Lower leg skin (tissue), 4 donors: ENCODE data around the gene SLC39A9. TPM values are rescaled to one million over a fixed set of nuclear protein-coding genes. Genes with fewer than 3 reads are reported as not detected.

Source experiments
- DNase-seq, 2 donors: peaks; one replicate each; pipeline ENCODE4 v3.0.0-alpha.2; 2019; ENCODE audit warnings: low spot score in 2 of 2
- H3K4me3 ChIP-seq: fragments of 200-600 bp; sonication (generic); 2 replicates; pipeline ENCODE4 v1.5.1; 2017; ENCODE audit warnings: mild to moderate bottlenecking, low read depth; ENCODE audit not compliant: poor library complexity, severe bottlenecking
- CTCF ChIP-seq, 3 donors: fragments of 450-650 bp; IDR thresholded peaks; one replicate each; pipeline ENCODE4 v1.5.1; 2016; ENCODE audit warnings: antibody characterized with exemption in 3 of 3, mild to moderate bottlenecking in 3 of 3, moderate library complexity in 2 of 3
- POLR2A ChIP-seq, 2 donors: fragments of 450-650 bp; IDR thresholded peaks; one replicate each; pipeline ENCODE4 v1.6.1; 2016 to 2017; ENCODE audit warnings: antibody characterized with exemption in 2 of 2, mild to moderate bottlenecking in 1 of 2, moderate library complexity in 1 of 2
- WGBS, 2 donors: methylation state at CpG; one replicate each; pipeline ENCODE4 v1.1.5; 2018; 5-methylcytosine and 5-hydroxymethylcytosine counted together
- intact Hi-C: fragments of 100-400 bp; cut with DNase I; formaldehyde crosslinking; loops from one replicate; pipeline ENCODE4 v1.15.0; 2023; ENCODE audit warnings: low total_unique reads
- total RNA-seq, 4 donors: library from RNA; depleted of rRNA; stranded (reverse); fragments of >200 nt; gene quantifications; one replicate each; pipeline ENCODE4 v1.1.0, GENCODE V29; 2016

The SLC39A9 gene
- total RNA-seq, 4 donors from 2014 or later: 33.1 to 68.2 (median 49.0) TPM

GRCh38 chr14:69429643-69430042, 31.2 kb downstream of the SLC39A9 start:
- DNase-seq: no peak
- intact Hi-C loops: no loop called here
- no peak for TF ChIP-seq POLR2A (IDR thresholded peaks at IDR 0.05)
- no peak for TF ChIP-seq CTCF (IDR thresholded peaks at IDR 0.05)
- H3K4me3 ChIP-seq: no peak overlapping the region

DNA sequence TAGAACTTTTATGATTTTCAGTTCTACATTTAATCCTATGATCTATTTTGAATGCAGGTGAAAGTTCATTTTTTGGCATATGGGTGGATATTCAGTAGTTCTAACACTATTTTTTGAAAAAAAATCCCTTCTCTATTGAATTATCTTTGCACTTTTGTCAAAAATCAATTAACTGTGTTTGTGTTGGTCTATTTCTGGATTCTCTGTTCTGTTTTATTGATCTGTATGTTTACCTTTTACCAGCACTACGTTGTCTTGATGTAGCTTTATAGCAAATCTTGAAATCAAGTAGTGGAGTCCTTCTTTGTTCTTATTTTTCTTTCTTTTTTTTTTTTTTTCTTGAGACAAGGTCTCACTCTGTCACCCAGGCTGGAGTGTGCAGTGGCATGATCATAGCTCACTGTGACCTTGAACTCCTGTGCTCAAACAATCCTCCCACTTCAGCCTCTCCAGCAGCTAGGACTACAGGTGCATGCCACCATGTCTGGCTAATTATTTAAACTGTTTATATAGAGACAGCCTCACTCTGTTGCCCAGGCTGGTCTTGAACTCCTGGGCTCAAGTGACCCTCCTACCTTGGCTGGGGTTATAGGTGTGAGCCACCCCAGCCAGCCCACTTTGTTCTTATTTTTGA, 31.9 kb downstream of the SLC39A9 start:
- no peak for DNase-seq
- H3K4me3 ChIP-seq: no peak overlapping the region
- TF ChIP-seq POLR2A (IDR thresholded peaks at IDR 0.05) (no peak), CTCF (IDR thresholded peaks at IDR 0.05) (no peak)
- 96 to 100% methylated on average over 1 of the region's 1 CpG for WGBS, 2 donors
- intact Hi-C loops: no loop called here

GRCh38 chr14:69432364-69432763, 33.9 kb downstream of the SLC39A9 start:
- H3K4me3 ChIP-seq: no peak overlapping the region
- 90 to 94% methylated on average over 2 of the region's 2 CpGs for WGBS, 2 donors
- intact Hi-C loops: no loop called here
- DNase-seq: no peak
- TF ChIP-seq POLR2A (IDR thresholded peaks at IDR 0.05) (no peak), CTCF (IDR thresholded peaks at IDR 0.05) (no peak)

GRCh38 chr14:69439521-69440270, 41.2 kb downstream of the SLC39A9 start:
- intact Hi-C loops: no loop called here
- H3K4me3 ChIP-seq: no peak overlapping the region
- TF ChIP-seq POLR2A (IDR thresholded peaks at IDR 0.05) (no peak), CTCF (IDR thresholded peaks at IDR 0.05) (no peak)
- DNase-seq: no peak
- WGBS, 2 donors: 87 to 90% methylated on average over 12 of the region's 12 CpGs

DNA sequence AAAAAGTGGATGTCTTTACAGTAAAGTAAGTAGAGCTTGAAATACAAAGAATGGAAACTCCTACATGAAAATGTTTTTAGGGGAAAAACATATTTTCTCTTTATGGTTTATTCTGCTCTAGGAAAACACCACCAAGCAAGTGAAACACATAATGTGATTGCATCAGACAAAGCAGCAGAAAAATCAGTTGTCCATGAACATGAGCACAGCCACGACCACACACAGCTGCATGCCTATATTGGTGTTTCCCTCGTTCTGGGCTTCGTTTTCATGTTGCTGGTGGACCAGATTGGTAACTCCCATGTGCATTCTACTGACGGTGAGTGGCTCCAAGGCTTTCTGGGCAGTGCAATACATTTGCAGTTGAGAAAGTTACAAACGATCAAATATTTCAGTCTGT, 43.5 kb downstream of the SLC39A9 start:
- H3K4me3 ChIP-seq: no peak overlapping the region
- no peak for TF ChIP-seq POLR2A (IDR thresholded peaks at IDR 0.05)
- TF ChIP-seq CTCF (IDR thresholded peaks at IDR 0.05): no peak
- DNase-seq: no peak
- intact Hi-C loops: no loop called here
- 85 to 89% methylated on average over 5 of the region's 5 CpGs for WGBS, 2 donors
